OCI-LY7 (cell line): ENCODE data around the gene SND1.

ENCODE experiments used
- EZH2phosphoT487 ChIP-seq: fragments of 200-600 bp; sonication (generic); IDR thresholded peaks from 2 replicates; pipeline ENCODE4 v1.6.1; 2018; ENCODE audit warnings: low read depth, borderline replicate concordance, mild to moderate bottlenecking, mixed run types, antibody characterized with exemption, low read length, moderate library complexity, mixed read lengths
- TF ChIP-seq, protein P1 (sequence below): fragments of 200-600 bp; sonication (generic); conservative IDR thresholded peaks from 2 replicates; pipeline ENCODE4 v1.5.1; 2014; ENCODE audit warnings: mild to moderate bottlenecking, antibody characterized with exemption, low read length, moderate library complexity, mixed read lengths

DNA sequence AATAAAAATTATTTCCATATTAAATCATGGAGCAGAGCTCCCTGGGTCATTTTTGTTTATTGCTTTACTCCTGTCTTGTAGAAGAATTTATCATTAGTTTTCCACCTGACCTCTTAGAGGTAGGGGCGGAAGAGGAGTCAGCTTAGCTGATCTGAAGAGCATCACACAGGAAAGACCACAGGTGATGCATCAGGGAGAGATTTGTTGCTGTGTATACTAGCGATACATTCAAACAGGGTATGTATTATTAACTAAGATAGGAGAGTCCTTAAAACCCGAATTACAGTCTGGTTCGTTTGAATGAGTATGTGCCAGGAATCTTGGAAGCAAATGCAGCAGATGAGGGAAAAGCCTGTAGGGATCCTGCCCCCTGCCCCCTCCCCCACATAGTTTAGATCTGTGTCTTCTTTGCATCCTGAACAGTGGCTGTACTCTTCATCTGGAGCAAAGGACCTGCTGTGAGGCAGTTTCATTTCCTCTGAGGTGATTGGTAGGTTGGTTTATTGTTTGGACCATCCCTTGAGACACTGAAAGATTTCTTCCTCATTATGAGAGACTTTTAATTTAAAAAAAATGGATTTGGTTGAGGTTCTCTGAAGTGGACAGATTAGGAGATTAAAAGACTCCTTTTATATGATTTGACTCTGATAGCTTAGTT is 177.0 kb downstream of the SND1 start:
- TF ChIP-seq, protein P1, sequence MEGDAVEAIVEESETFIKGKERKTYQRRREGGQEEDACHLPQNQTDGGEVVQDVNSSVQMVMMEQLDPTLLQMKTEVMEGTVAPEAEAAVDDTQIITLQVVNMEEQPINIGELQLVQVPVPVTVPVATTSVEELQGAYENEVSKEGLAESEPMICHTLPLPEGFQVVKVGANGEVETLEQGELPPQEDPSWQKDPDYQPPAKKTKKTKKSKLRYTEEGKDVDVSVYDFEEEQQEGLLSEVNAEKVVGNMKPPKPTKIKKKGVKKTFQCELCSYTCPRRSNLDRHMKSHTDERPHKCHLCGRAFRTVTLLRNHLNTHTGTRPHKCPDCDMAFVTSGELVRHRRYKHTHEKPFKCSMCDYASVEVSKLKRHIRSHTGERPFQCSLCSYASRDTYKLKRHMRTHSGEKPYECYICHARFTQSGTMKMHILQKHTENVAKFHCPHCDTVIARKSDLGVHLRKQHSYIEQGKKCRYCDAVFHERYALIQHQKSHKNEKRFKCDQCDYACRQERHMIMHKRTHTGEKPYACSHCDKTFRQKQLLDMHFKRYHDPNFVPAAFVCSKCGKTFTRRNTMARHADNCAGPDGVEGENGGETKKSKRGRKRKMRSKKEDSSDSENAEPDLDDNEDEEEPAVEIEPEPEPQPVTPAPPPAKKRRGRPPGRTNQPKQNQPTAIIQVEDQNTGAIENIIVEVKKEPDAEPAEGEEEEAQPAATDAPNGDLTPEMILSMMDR = no peak
- no peak for TF ChIP-seq EZH2phosphoT487
